ENCODE measurements around the gene SLC26A1. TPM values are rescaled to one million over a fixed set of nuclear protein-coding genes. Genes with fewer than 3 reads are reported as not detected.

The SLC26A1 gene
- total RNA-seq, 1 experiment from 2014 or later, result 0.09 TPM

GRCh38 chr4:987624-988513 is 5.3 kb downstream of the SLC26A1 start:
- DNase-seq, result no peak
- H2BK5ac ChIP-seq (ENCODE audit: insufficient read length, low read length), result no peak overlapping the region
- H4K91ac ChIP-seq (ENCODE audit: insufficient read length, low read depth, low read length), result no peak overlapping the region
- no peaks in the 10 kb centered on the region for H3K9me3 ChIP-seq (ENCODE audit: control insufficient read depth, low read depth, low read length)
- no CpG with 5 or more reads among the region's 37 CpGs for WGBS (ENCODE audit: extremely low coverage, insufficient read length, low lambda C conversion rate)
- Mint-ChIP-seq H3K36me3 (ENCODE audit: insufficient read depth in 1 of 3, low read depth in 3 of 3) (no peaks in the 10 kb centered on the region), H3K27me3 (ENCODE audit: low read depth) (peaks cover 35% of the 10 kb centered on the region), H3K27ac (no peak overlapping the region), H3K4me1 (peaks cover 11 to 13% of the 10 kb centered on the region in 2 experiments), H3K9me3 (0 out of 5 replicates have a peak, but pooled peaks cover 0 to 4% of the 10 kb centered on the region in 2 experiments), H3K4me3 (peak overlapping the region; percentile 63 to 80)
- H3K4ac ChIP-seq (ENCODE audit: low read depth, low read length), result no peak overlapping the region
- H4K8ac ChIP-seq (replicated peaks; ENCODE audit: insufficient read length, low read depth, low read length), result no peak overlapping the region
- no peak overlapping the region for H4K5ac ChIP-seq (ENCODE audit: insufficient read length, low read depth, low read length)
- H2BK12ac ChIP-seq (ENCODE audit: insufficient read length, low read depth, low read length), result no peak overlapping the region
- H3K79me1 ChIP-seq (ENCODE audit: insufficient read depth, low read depth, low read length, poor library complexity, severe bottlenecking), result no peaks in the 10 kb centered on the region
- H3K56ac ChIP-seq (ENCODE audit: insufficient read length, low read depth, low read length), result no peak overlapping the region
- H3K23ac ChIP-seq (ENCODE audit: insufficient read length, low read depth, low read length), result no peak overlapping the region
- no peak overlapping the region for H3K9ac ChIP-seq (ENCODE audit: extremely low read depth, insufficient read length, low read length)
- no peak overlapping the region for H2BK20ac ChIP-seq (ENCODE audit: low read depth, low read length, poor library complexity, severe bottlenecking)
- no peak overlapping the region for H3K27ac ChIP-seq (ENCODE audit: insufficient read length, low read depth, low read length)
- H3K4me2 ChIP-seq (ENCODE audit: insufficient read depth, insufficient read length, low read length), result no peak overlapping the region
- no peak for TF ChIP-seq CTCF (conservative IDR thresholded peaks at IDR 0.05)
- peaks cover 3% of the 10 kb centered on the region; the same call in 1 of the 2 replicates for H3K4me1 ChIP-seq (ENCODE audit: insufficient read depth, low read length)
- H2AK5ac ChIP-seq (ENCODE audit: insufficient read length, low read length), result no peak overlapping the region
- H2AFZ ChIP-seq (ENCODE audit: low read length), result no peak overlapping the region
- no peak overlapping the region for H2BK15ac ChIP-seq (ENCODE audit: low read depth, low read length)
- no peak overlapping the region for H2BK120ac ChIP-seq (ENCODE audit: low read depth, low read length, poor library complexity, severe bottlenecking)
- no peaks in the 10 kb centered on the region for H3K79me2 ChIP-seq (ENCODE audit: insufficient read depth, low read length)
- H3T11ph ChIP-seq (ENCODE audit: low read length), result no peak overlapping the region
- H3K18ac ChIP-seq (ENCODE audit: insufficient read length, low read depth, low read length), result no peak overlapping the region
- H4K20me1 ChIP-seq (ENCODE audit: control insufficient read depth, insufficient read depth, insufficient read length), result no peaks in the 10 kb centered on the region
- no peaks in the 10 kb centered on the region; the same call in 1 of the 2 replicates for H3K27me3 ChIP-seq (ENCODE audit: insufficient read depth, low read length)
- H3K23me2 ChIP-seq (ENCODE audit: insufficient read length, low read depth, low read length, poor library complexity, severe bottlenecking), result peaks cover 3% of the 10 kb centered on the region
- no peak overlapping the region for H3K14ac ChIP-seq (ENCODE audit: insufficient read depth, low read length)

Measured in H9 (cell line).